Measurements from ENCODE around the gene NTSR1.

- TF ChIP-seq CTCF (IDR thresholded peaks at IDR 0.05) (no peak), EZH2phosphoT487 (IDR thresholded peaks at IDR 0.05) (no peak)
These were observed 56.4 kb downstream of the NTSR1 start for GRCh38 chr20:62765021-62765420.

Data from neural progenitor cell (in vitro differentiated cells).